Smooth muscle cell (in vitro differentiated cells): ENCODE measurements around the gene UBALD2. TPM values are rescaled to one million over a fixed set of nuclear protein-coding genes. Genes with fewer than 3 reads are reported as not detected.

Experiments
- DNase-seq: peaks from one replicate; lab custom pipeline; 2025; ENCODE audit not compliant: unreplicated experiment; lab: John Stamatoyannopoulos, UW
- H2AFZ ChIP-seq: fragments of 200-600 bp; sonication (generic); 2 replicates; pipeline ENCODE4 v1.6.0; 2016; ENCODE audit warnings: antibody characterized with exemption, low read depth, mild to moderate bottlenecking
- H3F3A ChIP-seq: fragments of 200-600 bp; sonication (generic); 2 replicates; pipeline ENCODE4 v1.6.0; 2017; ENCODE audit warnings: antibody characterized with exemption, low read depth
- H3K27ac ChIP-seq: fragments of 200-600 bp; sonication (generic); 2 replicates; pipeline ENCODE4 v1.5.1; 2016; ENCODE audit warnings: low read depth, mild to moderate bottlenecking
- H3K27me3 ChIP-seq: fragments of 200-600 bp; sonication (generic); 2 replicates; pipeline ENCODE4 v1.6.1; 2016; ENCODE audit warnings: low read depth, mild to moderate bottlenecking
- H3K36me3 ChIP-seq: fragments of 200-600 bp; sonication (generic); 2 replicates; pipeline ENCODE4 v1.5.1; 2016; ENCODE audit warnings: low read depth
- H3K4me1 ChIP-seq: fragments of 200-600 bp; sonication (generic); 2 replicates; pipeline ENCODE4 v1.5.1; 2016; ENCODE audit warnings: low read depth
- H3K4me2 ChIP-seq: fragments of 200-600 bp; sonication (generic); 2 replicates; pipeline ENCODE4 v1.6.0; 2016; ENCODE audit warnings: mild to moderate bottlenecking
- H3K4me3 ChIP-seq: fragments of 200-600 bp; sonication (generic); 2 replicates; pipeline ENCODE4 v1.5.1; 2016; ENCODE audit warnings: mild to moderate bottlenecking
- H3K79me2 ChIP-seq: fragments of 200-600 bp; sonication (generic); 2 replicates; pipeline ENCODE4 v1.6.0; 2016; ENCODE audit warnings: low read depth, mild to moderate bottlenecking
- H3K9ac ChIP-seq: fragments of 200-600 bp; sonication (generic); 2 replicates; pipeline ENCODE4 v1.6.0; 2016; ENCODE audit warnings: low read depth
- H3K9me3 ChIP-seq: fragments of 200-600 bp; sonication (generic); replicated peaks from 2 replicates; pipeline ENCODE4 v1.5.1; 2016; ENCODE audit warnings: low read depth
- H4K20me1 ChIP-seq: fragments of 200-600 bp; sonication (generic); 2 replicates; pipeline ENCODE4 v1.6.0; 2016; ENCODE audit warnings: low read depth
- WGBS: methylation state at CpG from one replicate; pipeline ENCODE4 v1.1.7; 2016; ENCODE audit warnings: low lambda C conversion rate; 5-methylcytosine and 5-hydroxymethylcytosine counted together
- polyA plus RNA-seq: library from polyadenylated mRNA; unstranded; fragments of >200 nt; fragmentation: Nextera tagmentation; extraction: Ambion mirVana; gene quantifications from 2 replicates; pipeline ENCODE4 v1.2.1, GENCODE V29; 2016
- total RNA-seq: library from RNA; depleted of rRNA; stranded (reverse); fragments of >200 nt; gene quantifications from 2 replicates; pipeline ENCODE4 v1.2.3, GENCODE V29; 2014
- TF ChIP-seq, protein P1 (sequence below): fragments of 200-600 bp; sonication (generic); IDR thresholded peaks from 2 replicates; pipeline ENCODE4 v1.5.1; 2017; ENCODE audit warnings: borderline replicate concordance, mild to moderate bottlenecking, antibody characterized with exemption; ENCODE audit not compliant: insufficient read depth, poor library complexity, severe bottlenecking

UBALD2 gene
- total and polyA plus RNA-seq, 2 experiments from 2014 or later, result 2.6 to 7.0 TPM

DNA sequence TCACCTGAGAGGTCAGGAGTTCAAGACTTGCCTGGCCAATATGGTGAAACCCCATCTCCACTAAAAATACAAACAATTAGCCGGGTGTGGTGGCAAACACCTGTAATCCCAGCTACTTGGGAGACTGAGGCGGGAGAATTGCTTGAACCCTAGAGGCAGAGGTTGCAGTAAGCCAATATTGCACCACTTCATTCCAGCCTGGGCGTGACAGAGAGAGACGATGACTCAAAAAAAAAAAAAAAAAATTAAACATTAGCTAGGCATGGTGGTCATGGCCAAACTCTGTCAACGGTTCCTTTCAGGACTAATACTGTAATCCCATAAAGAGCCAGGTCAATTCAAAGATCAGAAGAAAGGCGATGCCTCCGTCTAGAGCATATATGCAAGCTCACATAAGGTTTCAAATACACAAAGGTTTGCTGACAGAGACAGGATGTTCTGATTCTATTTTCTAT, 27.3 kb upstream of the UBALD2 start:
- Histone ChIP-seq H3K27me3 (peaks cover 32% of the 10 kb centered on the region), H3K27ac (no peak overlapping the region), H3K9me3 (no peaks in the 10 kb centered on the region), H3K36me3 (no peaks in the 10 kb centered on the region), H3K4me2 (no peak overlapping the region), H3K4me1 (peaks cover 7% of the 10 kb centered on the region), H3K4me3 (no peak overlapping the region), H4K20me1 (no peaks in the 10 kb centered on the region), H3K9ac (no peak overlapping the region), H3K79me2 (no peaks in the 10 kb centered on the region), H3F3A (no peaks in the 10 kb centered on the region), H2AFZ (no peak overlapping the region)
- 84% methylated on average over 7 of the region's 7 CpGs for WGBS
- no peak for DNase-seq
- TF ChIP-seq, protein P1, sequence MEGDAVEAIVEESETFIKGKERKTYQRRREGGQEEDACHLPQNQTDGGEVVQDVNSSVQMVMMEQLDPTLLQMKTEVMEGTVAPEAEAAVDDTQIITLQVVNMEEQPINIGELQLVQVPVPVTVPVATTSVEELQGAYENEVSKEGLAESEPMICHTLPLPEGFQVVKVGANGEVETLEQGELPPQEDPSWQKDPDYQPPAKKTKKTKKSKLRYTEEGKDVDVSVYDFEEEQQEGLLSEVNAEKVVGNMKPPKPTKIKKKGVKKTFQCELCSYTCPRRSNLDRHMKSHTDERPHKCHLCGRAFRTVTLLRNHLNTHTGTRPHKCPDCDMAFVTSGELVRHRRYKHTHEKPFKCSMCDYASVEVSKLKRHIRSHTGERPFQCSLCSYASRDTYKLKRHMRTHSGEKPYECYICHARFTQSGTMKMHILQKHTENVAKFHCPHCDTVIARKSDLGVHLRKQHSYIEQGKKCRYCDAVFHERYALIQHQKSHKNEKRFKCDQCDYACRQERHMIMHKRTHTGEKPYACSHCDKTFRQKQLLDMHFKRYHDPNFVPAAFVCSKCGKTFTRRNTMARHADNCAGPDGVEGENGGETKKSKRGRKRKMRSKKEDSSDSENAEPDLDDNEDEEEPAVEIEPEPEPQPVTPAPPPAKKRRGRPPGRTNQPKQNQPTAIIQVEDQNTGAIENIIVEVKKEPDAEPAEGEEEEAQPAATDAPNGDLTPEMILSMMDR, result no peak

DNA sequence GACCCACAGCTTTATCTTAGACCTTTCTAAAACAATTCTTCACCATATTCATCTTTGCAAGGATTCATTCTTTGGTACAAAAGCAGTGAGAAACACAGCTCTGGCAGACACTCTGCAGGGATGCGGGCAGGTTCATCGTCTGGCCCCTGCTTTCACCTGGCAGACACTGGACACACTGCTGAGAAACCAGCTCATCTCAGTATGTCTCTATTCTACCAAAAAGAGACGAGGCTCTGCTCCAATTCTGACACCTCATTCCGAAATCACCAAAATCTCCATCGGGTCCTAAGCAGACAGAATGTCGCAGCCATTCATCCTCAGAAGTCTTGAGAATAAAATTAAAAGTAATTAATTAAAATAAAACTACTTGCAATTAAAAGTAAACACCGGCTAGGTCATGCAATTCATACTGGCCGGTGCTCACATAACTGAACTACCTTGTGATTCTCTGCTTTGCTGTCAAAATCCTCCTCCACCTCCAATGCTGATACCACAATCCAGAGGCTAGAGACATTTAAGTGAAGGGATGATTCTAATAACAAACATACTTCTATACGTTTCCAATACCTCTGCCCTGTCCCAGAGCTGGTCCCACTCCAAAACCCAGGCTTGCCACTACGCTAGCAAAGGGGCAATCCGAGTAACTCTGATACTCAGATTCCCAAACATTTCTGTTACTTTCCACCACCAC, 26.2 kb upstream of the UBALD2 start:
- no peak overlapping the region for H2AFZ ChIP-seq
- TF ChIP-seq, protein P1, result no peak
- H3K27ac ChIP-seq, result no peak overlapping the region
- DNase-seq, result no peak
- H3K36me3 ChIP-seq, result no peaks in the 10 kb centered on the region
- H3K27me3 ChIP-seq, result peaks cover 42% of the 10 kb centered on the region
- WGBS, result 76% methylated on average over 11 of the region's 11 CpGs
- no peak overlapping the region for H3K4me2 ChIP-seq
- H3F3A ChIP-seq, result no peaks in the 10 kb centered on the region
- peaks cover 7% of the 10 kb centered on the region for H3K4me1 ChIP-seq
- peak overlapping the region; percentile 8 for H3K4me3 ChIP-seq
- H3K9ac ChIP-seq, result no peak overlapping the region
- no peaks in the 10 kb centered on the region for H3K9me3 ChIP-seq
- no peaks in the 10 kb centered on the region for H4K20me1 ChIP-seq
- no peaks in the 10 kb centered on the region for H3K79me2 ChIP-seq

DNA sequence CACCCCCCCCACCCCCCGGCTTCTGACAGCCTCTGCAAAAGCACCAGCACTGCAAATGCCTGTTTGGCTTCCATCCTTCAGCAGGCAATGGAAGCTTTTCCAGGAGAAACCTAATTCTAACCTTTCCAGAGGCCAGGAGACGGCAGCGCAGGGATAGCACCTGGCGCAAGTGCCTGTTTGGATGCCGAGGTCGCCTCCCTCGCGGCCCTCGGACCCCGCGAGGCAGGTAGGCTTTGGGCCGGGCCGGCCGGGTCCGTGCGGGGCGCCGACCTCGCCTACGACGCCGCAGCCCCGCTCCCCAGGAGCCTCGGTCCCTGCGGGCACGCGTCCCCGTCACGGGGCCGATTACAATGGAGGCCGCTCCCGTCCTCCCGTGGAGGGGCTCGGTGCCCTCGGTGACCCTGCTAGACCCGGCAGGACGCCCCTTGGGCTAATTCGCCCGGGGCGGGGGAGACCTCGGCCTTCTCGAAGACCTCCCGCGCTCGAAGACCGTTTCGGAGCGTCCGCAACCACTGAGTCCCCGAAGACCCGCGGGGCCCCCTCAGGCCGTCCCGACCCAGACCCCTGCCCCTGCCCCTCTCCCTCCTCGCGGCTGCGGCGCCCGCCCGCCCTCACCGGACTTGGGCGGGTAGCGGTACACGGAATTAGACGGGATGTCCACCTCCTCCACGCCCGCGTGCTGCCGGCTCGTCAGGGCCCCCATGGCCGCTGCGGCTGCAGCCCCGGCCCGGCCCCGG, 25.4 kb upstream of the UBALD2 start:
- H3K27me3 ChIP-seq, result peaks cover 42% of the 10 kb centered on the region
- peak overlapping the region; percentile 45 for H3K4me3 ChIP-seq
- TF ChIP-seq, protein P1, result no peak
- H3K4me1 ChIP-seq, result peaks cover 7% of the 10 kb centered on the region
- WGBS, result 9% methylated on average over 40 of the region's 75 CpGs
- H3K4me2 ChIP-seq, result peak overlapping the region; percentile 78
- no peaks in the 10 kb centered on the region for H3K36me3 ChIP-seq
- peak overlapping the region; percentile 79 for H2AFZ ChIP-seq
- no peaks in the 10 kb centered on the region for H3F3A ChIP-seq
- H3K9me3 ChIP-seq, result no peaks in the 10 kb centered on the region
- H4K20me1 ChIP-seq, result no peaks in the 10 kb centered on the region
- DNase-seq, result no peak
- no peak overlapping the region for H3K27ac ChIP-seq
- no peaks in the 10 kb centered on the region for H3K79me2 ChIP-seq
- no peak overlapping the region for H3K9ac ChIP-seq
